ENCODE results near the gene APOD.

DNA sequence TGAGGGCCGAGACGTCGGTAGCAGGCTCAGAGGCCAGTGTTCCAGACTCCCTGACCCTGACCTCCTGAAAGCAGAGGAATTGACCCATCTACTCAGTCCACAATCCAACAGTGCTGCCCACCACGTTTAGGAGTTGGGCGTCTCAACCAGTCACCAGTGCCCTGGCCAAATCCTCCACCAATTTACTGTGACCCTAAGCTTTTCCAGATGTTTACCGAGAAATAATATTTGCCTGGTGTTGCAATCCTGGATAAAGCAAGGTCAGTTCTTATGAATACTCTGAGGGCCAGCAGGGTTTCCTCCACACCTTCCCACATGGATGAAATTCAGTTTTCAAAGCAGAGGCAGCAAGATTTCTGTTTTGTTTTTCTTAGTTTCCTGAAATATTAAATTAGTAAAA is 7.5 kb upstream of the APOD start:
- TF ChIP-seq, protein P1, sequence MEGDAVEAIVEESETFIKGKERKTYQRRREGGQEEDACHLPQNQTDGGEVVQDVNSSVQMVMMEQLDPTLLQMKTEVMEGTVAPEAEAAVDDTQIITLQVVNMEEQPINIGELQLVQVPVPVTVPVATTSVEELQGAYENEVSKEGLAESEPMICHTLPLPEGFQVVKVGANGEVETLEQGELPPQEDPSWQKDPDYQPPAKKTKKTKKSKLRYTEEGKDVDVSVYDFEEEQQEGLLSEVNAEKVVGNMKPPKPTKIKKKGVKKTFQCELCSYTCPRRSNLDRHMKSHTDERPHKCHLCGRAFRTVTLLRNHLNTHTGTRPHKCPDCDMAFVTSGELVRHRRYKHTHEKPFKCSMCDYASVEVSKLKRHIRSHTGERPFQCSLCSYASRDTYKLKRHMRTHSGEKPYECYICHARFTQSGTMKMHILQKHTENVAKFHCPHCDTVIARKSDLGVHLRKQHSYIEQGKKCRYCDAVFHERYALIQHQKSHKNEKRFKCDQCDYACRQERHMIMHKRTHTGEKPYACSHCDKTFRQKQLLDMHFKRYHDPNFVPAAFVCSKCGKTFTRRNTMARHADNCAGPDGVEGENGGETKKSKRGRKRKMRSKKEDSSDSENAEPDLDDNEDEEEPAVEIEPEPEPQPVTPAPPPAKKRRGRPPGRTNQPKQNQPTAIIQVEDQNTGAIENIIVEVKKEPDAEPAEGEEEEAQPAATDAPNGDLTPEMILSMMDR (IDR thresholded peaks at IDR 0.05 in 2 of 3, conservative IDR thresholded peaks at IDR 0.05 in 1 of 3; ENCODE audit: insufficient read depth in 2 of 3, low read depth in 1 of 3, low read length in 3 of 3) = no peak
- TF ChIP-seq, protein P2, sequence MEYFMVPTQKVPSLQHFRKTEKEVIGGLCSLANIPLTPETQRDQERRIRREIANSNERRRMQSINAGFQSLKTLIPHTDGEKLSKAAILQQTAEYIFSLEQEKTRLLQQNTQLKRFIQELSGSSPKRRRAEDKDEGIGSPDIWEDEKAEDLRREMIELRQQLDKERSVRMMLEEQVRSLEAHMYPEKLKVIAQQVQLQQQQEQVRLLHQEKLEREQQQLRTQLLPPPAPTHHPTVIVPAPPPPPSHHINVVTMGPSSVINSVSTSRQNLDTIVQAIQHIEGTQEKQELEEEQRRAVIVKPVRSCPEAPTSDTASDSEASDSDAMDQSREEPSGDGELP (CRISPR knock-in tag; IDR thresholded peaks at IDR 0.05; ENCODE audit: borderline replicate concordance) = no peak
- TF ChIP-seq TRIM24 (IDR thresholded peaks at IDR 0.05) (no peak), POLR2A (conservative IDR thresholded peaks at IDR 0.05) (no peak), HDAC6 (IDR thresholded peaks at IDR 0.05; ENCODE audit: low read depth, low read length) (no peak), ETV6 (IDR thresholded peaks at IDR 0.05; ENCODE audit: borderline replicate concordance in 1 of 2, low read depth in 2 of 2, low read length in 1 of 2) (no peak), ETV6 (CRISPR knock-in tag; IDR thresholded peaks at IDR 0.05; ENCODE audit: borderline replicate concordance) (no peak), EZH2 (IDR thresholded peaks at IDR 0.05; ENCODE audit: borderline replicate concordance, low read depth, low read length) (no peak), TAF1 (IDR thresholded peaks at IDR 0.05; ENCODE audit: control insufficient read depth, extremely low read depth, insufficient read depth, low read length, severe bottlenecking) (no peak), FOS (IDR thresholded peaks at IDR 0.05; ENCODE audit: extremely low read depth, insufficient read length) (no peak)
- TF ChIP-seq, protein P3, sequence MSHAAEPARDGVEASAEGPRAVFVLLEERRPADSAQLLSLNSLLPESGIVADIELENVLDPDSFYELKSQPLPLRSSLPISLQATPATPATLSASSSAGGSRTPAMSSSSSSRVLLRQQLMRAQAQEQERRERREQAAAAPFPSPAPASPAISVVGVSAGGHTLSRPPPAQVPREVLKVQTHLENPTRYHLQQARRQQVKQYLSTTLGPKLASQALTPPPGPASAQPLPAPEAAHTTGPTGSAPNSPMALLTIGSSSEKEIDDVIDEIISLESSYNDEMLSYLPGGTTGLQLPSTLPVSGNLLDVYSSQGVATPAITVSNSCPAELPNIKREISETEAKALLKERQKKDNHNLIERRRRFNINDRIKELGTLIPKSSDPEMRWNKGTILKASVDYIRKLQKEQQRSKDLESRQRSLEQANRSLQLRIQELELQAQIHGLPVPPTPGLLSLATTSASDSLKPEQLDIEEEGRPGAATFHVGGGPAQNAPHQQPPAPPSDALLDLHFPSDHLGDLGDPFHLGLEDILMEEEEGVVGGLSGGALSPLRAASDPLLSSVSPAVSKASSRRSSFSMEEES (CRISPR knock-in tag; IDR thresholded peaks at IDR 0.05) = no peak
- TF ChIP-seq, protein P4, sequence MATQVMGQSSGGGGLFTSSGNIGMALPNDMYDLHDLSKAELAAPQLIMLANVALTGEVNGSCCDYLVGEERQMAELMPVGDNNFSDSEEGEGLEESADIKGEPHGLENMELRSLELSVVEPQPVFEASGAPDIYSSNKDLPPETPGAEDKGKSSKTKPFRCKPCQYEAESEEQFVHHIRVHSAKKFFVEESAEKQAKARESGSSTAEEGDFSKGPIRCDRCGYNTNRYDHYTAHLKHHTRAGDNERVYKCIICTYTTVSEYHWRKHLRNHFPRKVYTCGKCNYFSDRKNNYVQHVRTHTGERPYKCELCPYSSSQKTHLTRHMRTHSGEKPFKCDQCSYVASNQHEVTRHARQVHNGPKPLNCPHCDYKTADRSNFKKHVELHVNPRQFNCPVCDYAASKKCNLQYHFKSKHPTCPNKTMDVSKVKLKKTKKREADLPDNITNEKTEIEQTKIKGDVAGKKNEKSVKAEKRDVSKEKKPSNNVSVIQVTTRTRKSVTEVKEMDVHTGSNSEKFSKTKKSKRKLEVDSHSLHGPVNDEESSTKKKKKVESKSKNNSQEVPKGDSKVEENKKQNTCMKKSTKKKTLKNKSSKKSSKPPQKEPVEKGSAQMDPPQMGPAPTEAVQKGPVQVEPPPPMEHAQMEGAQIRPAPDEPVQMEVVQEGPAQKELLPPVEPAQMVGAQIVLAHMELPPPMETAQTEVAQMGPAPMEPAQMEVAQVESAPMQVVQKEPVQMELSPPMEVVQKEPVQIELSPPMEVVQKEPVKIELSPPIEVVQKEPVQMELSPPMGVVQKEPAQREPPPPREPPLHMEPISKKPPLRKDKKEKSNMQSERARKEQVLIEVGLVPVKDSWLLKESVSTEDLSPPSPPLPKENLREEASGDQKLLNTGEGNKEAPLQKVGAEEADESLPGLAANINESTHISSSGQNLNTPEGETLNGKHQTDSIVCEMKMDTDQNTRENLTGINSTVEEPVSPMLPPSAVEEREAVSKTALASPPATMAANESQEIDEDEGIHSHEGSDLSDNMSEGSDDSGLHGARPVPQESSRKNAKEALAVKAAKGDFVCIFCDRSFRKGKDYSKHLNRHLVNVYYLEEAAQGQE (IDR thresholded peaks at IDR 0.05; ENCODE audit: borderline replicate concordance) = no peak
- TF ChIP-seq, protein P4 (CRISPR knock-in tag; IDR thresholded peaks at IDR 0.05; ENCODE audit: low read depth) = no peak
- TF ChIP-seq, protein P5, sequence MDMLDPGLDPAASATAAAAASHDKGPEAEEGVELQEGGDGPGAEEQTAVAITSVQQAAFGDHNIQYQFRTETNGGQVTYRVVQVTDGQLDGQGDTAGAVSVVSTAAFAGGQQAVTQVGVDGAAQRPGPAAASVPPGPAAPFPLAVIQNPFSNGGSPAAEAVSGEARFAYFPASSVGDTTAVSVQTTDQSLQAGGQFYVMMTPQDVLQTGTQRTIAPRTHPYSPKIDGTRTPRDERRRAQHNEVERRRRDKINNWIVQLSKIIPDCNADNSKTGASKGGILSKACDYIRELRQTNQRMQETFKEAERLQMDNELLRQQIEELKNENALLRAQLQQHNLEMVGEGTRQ (CRISPR knock-in tag; IDR thresholded peaks at IDR 0.05) = no peak
